ENCODE results near the gene ZNF516.

DNA sequence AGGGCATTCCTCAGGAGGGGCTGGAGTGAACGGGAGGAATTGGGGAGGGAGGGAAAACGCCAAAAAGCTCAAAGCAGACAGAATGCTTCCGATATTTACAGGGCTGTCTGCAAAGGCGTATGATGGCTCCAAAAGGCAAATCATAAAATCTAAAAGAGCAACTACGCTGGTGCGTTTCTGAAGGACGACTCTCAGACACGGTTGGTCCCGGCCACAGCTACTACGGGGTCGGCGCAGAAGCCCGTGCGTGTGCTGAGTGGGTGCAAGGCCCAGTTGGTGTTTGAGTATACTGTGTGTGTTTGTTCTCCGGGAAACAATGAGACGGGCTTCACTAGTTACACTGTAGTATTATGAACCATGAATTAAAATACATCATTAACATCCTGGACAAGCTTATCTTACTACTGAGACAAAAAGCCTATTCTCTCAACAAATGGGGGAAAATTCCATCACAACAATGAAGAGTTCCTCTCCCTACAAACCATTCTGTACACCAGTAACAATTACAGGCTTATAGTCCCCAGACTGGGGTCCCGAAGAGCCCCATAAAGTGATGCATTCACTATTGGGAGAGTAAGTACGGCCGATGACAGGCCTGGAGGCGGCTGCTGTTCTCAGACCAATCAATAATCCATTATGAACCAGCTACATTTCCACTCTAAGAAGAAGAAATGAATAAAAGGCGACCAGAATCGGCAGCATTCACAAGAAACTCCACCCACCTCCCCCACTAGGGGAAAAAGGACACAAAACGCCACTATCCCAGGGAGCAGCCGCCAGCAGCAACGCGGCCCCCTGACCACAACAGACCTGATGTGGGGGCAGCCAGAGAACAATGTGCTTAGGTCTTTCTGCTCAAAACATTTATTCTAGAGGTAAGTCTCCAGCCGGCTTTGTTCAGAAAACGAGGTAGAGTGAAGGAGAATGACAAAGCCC, 43.4 kb downstream of the ZNF516 start:
- TF ChIP-seq PTBP1 (IDR thresholded peaks at IDR 0.05; ENCODE audit: low read depth, low read length, poor library complexity, severe bottlenecking): no peak
- no peak for TF ChIP-seq ZKSCAN1 (IDR thresholded peaks at IDR 0.05; ENCODE audit: low read length)
- TF ChIP-seq ZNF260 (CRISPR knock-in tag; IDR thresholded peaks at IDR 0.05; ENCODE audit: borderline replicate concordance, low read depth): no peak
- no peak for TF ChIP-seq JUNB (CRISPR knock-in tag; IDR thresholded peaks at IDR 0.05; ENCODE audit: borderline replicate concordance)
- no peak for TF ChIP-seq ZFX (CRISPR knock-in tag; IDR thresholded peaks at IDR 0.05; ENCODE audit: low read depth)
- TF ChIP-seq, protein P1, sequence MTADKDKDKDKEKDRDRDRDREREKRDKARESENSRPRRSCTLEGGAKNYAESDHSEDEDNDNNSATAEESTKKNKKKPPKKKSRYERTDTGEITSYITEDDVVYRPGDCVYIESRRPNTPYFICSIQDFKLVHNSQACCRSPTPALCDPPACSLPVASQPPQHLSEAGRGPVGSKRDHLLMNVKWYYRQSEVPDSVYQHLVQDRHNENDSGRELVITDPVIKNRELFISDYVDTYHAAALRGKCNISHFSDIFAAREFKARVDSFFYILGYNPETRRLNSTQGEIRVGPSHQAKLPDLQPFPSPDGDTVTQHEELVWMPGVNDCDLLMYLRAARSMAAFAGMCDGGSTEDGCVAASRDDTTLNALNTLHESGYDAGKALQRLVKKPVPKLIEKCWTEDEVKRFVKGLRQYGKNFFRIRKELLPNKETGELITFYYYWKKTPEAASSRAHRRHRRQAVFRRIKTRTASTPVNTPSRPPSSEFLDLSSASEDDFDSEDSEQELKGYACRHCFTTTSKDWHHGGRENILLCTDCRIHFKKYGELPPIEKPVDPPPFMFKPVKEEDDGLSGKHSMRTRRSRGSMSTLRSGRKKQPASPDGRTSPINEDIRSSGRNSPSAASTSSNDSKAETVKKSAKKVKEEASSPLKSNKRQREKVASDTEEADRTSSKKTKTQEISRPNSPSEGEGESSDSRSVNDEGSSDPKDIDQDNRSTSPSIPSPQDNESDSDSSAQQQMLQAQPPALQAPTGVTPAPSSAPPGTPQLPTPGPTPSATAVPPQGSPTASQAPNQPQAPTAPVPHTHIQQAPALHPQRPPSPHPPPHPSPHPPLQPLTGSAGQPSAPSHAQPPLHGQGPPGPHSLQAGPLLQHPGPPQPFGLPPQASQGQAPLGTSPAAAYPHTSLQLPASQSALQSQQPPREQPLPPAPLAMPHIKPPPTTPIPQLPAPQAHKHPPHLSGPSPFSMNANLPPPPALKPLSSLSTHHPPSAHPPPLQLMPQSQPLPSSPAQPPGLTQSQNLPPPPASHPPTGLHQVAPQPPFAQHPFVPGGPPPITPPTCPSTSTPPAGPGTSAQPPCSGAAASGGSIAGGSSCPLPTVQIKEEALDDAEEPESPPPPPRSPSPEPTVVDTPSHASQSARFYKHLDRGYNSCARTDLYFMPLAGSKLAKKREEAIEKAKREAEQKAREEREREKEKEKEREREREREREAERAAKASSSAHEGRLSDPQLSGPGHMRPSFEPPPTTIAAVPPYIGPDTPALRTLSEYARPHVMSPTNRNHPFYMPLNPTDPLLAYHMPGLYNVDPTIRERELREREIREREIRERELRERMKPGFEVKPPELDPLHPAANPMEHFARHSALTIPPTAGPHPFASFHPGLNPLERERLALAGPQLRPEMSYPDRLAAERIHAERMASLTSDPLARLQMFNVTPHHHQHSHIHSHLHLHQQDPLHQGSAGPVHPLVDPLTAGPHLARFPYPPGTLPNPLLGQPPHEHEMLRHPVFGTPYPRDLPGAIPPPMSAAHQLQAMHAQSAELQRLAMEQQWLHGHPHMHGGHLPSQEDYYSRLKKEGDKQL (CRISPR knock-in tag; IDR thresholded peaks at IDR 0.05; ENCODE audit: low read depth): no peak
- TF ChIP-seq SAFB2 (CRISPR knock-in tag; IDR thresholded peaks at IDR 0.05; ENCODE audit: borderline replicate concordance, low read depth): no peak
- TF ChIP-seq DPF2 (CRISPR knock-in tag; IDR thresholded peaks at IDR 0.05; ENCODE audit: borderline replicate concordance, low read depth): no peak
- TF ChIP-seq KMT2A (CRISPR knock-in tag; IDR thresholded peaks at IDR 0.05): no peak
- no peak for TF ChIP-seq ZNF737 (CRISPR knock-in tag; IDR thresholded peaks at IDR 0.05; ENCODE audit: borderline replicate concordance)
- no peak for TF ChIP-seq KAT8 (CRISPR knock-in tag; IDR thresholded peaks at IDR 0.05)
- no peak for TF ChIP-seq EHMT2 (IDR thresholded peaks at IDR 0.05; ENCODE audit: borderline replicate concordance, low read depth, low read length)
